Stimulated activated naive CD4-positive, alpha-beta T cell (primary cell): ENCODE results near the gene SCAMP1.

Source experiments
- DNase-seq, 6 experiments: peaks; one replicate each; lab custom pipeline; 2025; lab: John Stamatoyannopoulos, UW

Gene SCAMP1

DNA sequence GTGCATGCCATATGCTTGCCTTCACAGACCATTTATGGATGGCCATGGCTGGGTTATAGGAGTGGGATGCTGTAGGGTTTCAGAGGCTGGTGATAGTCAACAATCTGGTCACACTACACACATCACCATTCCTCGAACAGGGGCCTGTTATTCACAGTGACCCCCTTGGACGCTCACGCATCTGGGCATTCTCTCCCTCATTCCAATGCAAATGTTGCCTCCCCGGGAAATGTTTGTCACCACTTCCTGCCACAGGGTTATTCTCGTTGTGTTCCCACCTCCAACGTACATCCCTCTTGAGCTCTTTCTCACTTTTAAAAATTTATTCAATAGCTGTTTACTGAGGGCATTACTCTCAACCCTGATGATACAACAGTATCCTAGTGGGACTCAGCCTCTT, 135.4 kb downstream of the SCAMP1 start:
- no peak for DNase-seq

DNA sequence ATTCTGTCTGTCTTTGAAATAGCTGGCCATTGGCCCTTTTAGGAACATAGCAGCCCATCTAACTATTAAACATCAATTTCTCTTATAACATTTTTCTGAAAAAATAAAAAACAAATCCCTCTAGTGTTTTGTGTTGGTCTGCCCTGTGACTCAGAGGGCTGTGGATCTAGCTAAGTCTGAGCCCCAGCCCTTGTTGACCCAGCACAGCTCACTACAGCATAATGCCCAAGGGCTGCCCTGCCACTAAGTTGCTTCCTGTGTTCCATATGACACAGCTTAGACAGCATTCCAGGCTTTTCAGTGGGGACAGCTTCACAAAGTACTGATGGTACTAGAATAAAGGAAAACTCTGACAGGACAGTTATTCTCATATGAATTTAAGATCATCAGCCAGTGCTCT, 136.0 kb downstream of the SCAMP1 start:
- no peak for DNase-seq

DNA sequence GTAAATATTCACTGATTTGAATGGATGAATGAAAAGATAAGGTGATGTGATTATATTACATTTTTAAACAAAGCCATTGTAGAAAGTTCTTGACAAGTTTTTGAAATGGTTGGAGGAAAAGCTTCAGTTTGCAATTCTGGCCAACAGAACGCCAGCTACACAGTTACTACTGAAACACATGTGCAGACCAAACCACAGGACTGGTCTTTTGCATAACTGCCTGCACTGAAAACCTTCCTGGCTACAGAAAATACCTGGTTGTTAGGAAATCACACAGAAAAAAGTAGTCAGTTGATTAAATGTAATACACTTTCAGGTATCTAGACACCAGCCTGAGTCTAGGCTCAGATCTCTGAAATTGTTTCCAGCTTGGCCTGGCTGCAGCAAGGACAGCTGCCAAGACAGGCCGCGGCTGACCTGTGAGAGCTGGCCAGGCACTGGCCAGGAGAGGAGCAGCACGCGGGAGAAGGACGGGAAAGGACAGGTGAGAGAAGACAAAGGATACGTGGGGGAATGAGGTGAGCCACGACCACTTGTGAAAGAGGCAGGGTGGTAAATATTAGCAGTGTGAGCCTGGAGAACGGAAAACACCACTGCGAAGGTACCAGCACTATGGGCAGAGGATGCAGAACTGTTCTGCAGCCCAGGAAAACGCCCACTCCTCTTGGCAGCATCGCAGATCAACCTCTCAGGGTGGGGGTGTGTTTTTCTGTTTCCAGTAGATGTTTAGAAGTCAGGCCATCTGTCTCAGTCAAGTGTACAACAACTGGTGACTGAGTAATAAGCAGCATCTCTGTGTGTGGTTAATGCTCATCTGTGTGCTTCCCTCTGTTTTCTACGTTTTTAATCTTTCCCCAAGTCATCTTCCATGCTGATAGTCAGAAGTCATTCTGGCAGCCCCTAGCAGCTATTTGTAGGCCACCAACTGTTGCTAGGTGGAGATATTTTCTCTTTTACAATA, 137.4 kb downstream of the SCAMP1 start:
- DNase-seq, result no peak

DNA sequence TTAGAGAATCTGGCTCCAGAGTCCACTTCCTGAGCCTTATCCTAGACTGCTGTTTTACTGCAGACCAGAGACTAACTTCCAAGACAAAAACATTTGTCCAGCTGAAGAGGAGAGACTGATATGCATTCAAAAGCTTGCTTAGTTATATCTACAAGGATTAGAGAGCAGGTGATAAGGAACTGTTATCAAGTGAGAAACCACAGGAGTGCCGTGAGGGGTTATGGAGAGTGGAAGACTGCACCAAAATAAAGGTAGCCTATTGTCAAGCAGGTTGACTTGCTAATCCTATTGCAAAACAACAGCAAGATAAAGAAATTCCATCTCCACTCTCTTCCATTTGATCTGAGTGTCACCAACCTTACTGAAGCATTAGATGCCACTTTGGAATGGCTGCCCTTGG, 139.1 kb downstream of the SCAMP1 start:
- DNase-seq, result no peak

DNA sequence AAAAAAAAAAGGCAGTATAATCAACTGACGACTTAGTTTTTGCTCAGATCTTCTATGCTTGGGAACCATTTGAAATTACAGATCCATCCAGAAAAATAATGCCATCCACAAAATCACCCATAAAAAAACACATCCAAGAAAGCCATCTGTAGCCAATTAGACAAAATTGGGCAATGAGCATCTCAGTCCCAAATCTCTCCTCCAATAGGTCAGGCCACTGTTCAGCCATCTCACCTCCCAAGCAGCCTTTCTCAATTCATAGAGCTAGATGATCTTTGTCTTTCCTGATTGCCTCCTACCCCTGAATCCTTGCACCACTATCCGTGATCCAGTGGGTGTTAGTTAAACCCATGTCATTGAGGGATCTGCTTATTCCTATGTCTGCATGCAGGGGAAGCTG, 139.6 kb downstream of the SCAMP1 start:
- DNase-seq, result no peak

DNA sequence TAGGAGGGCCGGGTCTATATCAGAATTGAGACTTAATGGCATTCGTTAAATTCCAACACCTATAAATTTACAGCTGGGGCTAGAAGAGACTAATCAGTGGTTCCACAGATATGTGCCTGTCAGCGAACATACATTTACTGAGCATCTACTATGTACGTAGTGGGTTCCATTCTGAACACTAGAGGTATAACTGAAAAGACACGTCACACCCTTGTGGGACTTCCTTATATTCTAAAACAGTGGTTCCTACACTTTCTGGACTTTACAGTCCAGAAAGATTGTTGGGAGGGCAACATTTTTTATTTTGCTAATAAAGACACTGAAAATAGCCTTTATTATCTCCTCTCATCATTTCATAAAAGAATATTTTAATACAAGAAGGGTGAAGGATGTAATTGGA, 140.5 kb downstream of the SCAMP1 start:
- no peak for DNase-seq

DNA sequence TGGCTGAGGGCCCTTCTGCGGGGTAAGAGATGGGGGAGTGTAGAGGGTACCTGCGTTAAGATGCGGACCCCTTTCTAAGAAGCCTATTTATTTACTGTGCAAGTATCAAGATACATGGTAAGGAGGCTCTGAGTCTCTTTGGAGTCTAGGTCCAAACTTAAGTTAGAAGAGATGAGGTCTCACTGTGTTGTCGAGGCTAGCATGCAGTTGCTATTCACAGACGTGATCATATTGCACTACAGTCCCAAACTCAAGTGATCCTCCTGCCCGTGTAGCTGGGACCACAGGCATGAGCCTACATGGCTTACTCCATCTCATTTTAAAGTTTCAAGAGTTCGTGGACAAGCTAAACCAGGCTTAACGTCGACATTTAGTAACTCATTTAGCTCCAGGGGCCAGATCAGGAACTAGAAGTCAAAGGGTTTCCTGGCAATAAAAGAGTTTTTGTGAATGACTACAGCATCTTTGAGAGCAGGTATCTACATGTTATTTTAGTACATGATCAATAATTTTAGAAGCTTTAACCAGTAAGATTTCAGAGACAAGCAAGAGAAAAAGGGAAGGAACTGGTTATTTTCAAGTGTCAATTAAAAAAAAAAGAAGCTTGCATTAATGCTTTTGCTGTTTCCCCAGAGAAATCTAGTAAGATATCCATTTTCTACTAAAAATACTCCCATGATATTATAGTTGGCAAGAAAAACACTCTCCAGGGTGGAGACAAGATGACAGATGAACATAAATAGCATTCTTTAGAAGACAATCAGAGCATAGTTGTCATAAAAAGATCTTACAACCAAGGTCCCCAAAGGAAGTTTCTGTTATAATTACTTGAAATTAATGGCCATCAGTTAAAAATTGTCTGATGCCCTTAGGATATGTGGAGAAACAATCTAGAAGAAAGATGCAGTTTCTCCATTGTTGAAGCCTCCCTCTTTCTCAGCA, 141.3 kb downstream of the SCAMP1 start:
- no peak for DNase-seq

DNA sequence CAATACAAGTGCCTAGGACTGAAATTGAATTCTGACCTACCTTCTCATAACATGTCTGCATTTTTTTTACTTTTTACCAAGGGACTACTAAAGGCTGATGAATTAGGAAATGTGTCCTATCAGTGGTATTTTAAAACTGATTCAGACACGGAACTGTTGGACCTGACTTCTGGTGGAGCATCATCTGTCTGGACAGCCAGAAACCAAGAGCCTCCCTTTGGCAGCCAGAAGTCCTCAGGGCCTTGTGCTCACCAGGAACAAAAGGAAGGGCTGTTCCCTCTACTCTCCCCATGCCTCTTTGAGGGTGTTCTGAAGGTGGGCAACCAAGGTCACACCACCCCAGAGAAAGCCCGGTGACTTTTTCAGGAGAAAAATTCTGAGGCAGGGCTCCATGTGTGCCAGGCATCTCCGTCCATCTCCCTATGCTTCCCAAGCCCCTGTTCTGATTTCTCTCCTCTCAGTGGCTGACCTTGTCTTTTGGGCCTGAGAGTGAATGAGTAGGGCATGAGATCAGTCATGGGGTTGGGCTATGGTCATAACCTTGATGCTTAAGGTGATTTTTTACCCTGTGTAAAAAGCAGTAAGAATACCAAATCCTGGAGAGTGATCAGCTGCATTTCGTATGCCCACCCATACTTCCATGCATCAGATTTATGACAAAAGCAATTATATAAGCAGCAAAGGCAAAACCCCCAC, 143.7 kb downstream of the SCAMP1 start:
- no peak for DNase-seq

DNA sequence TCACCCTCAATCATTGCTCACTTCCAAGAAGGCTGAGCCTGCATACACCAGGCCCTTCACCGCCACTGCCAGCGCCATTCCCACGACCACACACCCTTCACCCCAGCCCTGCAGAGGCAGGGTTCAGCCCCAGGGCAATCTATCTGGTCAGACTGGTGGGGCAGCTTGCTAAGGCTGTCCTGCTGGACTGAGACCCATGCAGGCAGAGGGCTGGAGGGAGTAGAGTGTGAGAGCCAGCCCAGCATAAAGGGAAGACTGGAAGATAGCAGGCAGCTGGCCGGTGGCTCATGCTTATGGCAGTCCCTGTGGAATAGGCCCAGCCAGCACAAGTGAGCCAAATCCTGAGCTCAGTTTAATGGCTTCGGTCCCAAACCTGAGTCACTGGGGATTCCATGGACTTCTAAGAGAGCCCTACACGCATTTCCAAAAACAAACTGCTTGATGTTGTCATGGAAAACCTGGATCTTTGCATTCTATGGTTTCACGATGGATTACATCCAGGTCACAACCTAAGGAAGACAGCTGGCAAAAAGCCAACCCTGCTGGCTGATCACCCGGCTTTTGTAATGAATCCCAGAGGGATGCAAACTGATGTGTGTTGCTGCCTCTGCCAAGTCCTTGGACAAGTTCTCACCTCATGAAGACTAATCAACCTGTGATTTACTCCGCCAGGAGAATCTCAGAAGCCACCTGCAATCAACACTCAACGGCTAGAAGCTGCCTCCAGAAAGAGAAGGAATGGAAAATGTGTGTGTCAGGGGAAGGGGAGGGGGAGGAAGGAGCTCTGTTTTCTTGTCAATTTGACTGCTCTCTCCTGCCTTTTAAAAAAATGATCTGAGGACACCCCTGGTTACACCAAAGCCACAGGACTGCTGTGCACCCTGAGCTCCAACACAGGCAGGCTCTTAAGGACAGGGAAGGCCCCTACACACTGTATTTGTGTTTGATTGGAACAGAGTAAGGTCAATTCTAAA, 144.6 kb downstream of the SCAMP1 start:
- no peak for DNase-seq

DNA sequence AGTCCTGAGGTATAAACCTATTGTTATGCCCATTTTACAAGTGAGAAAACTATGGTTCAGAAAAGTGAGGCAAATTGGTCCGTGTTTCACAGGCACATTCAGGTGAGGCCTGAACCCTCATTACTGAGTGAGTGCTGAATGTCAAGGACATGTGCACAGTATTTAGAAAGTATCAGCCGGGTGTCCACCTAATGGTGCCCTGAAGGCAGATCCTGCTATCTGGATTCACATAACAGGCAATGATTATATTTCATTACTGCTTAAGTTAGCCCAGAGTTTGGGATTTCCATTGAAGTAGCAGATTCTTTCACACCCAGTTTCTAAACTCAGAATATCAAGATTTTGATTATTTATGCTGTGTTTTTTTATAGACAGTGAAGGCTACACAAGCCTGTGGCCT, 145.4 kb downstream of the SCAMP1 start:
- no peak for DNase-seq

DNA sequence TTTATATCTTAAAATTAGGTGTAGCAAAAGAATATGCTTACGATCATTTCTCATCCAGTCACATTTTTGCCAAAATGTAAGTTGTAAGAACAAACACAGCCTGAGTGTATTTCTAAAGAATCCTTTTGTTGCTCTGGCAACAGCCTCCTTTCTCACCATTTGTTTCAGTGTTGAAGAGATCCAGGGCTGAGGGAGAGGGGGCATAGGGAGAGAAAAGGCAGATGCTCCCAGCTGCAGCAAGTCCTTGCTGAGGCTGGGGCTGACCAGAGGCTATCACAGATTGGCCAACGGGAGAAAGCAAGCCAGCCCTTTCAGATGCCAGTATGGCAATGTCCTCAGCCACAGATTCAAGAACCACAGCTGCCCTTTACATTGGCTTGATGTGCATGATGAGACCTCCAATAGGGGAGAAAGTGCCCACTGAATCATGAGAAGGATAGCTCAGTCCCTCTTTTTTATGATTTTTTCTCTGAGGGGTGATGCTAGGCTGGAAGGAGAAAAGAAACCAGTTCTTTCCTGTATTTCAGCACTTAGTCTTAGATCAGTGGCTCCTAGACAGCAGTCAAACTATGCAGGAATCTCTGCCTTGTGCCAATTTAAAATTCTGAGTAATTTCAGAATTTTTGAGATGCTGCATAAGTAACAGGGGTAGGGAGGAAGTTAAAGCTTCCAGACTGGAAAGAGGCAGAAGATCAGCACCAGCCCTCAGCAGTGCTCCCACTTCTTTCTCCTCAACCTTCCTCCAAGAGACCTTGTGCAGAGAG, 146.0 kb downstream of the SCAMP1 start:
- DNase-seq, result no peak

DNA sequence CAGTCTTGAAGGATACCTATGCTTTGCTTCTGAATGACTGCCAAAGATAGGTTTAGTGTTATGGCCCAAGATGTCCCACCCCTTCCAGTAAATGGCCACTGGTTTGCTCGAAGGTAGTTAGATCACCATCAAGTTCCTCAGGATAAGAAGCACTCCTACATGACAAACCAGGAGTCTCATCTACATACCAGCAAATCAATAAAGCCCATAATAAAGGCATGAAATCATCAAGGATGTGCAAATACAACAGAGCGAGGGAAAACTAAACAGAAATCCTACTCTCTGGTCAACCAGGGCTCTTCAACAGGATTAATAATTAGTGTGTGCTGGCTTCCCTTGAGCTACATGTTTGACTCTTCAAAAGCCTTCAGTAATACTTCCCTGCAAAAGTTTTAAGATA, 147.1 kb downstream of the SCAMP1 start:
- DNase-seq, result no peak

DNA sequence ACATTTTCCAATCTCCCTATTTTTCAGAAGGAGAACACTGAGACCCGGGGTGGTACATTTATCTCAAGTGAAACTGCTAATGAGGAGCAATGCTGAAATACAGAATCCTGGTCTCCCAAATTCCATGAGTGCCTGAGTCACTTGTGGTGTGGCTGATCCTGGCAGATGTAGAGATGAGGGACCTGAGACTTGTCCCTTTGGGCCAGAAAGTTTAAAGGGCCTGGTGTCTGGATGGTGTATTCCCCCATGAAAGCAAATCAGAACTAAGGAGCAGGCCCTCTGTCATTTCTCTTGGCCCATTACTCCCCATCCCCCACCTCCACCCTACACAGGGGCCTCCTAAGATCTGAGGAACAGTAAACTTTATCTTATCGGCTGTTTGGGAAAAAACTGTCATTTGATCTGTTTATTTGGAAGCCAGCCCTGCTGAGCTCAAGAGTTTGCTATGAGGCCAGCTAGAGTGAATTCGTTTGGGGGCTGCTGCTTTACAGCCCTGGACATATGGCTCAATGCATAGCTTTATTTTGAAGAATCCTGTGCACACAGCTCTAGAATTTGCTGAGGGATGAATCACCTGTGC, 147.9 kb downstream of the SCAMP1 start:
- no peak for DNase-seq

DNA sequence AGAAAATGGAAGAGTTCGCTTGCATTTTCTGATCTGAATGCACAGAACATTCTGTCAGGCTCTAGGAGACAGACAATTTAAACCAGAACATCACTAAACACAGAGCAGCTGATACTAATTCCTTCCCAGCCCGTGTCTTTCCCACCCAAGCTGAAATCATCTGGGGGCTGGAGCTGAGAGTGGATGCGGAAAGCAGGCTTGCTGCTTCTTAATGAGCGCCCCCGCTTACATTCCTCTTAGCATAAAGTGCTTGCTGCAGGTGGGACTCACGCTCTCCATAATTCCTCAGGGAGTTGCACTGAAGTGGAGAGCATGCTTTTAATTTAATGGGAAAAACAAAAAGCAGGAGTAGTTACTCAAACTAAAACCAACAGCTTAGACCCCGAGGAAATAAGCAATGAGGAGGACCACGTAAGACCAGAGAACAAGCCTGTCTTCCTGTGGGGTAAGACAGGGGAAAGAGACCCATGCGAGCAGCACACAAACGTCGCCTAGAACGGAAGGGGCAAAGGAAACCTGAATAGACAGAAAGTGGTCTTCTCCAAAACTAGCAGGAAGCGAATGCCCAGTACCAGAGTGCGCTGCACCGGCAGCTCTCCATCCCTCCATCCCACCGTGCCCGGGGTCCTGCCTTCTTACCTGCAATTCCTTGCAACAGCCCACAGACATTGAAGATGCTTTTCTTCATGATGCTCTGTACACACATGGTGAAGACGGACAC, 148.9 kb downstream of the SCAMP1 start:
- DNase-seq, result peak in 1 of 6 experiments; percentile 32

DNA sequence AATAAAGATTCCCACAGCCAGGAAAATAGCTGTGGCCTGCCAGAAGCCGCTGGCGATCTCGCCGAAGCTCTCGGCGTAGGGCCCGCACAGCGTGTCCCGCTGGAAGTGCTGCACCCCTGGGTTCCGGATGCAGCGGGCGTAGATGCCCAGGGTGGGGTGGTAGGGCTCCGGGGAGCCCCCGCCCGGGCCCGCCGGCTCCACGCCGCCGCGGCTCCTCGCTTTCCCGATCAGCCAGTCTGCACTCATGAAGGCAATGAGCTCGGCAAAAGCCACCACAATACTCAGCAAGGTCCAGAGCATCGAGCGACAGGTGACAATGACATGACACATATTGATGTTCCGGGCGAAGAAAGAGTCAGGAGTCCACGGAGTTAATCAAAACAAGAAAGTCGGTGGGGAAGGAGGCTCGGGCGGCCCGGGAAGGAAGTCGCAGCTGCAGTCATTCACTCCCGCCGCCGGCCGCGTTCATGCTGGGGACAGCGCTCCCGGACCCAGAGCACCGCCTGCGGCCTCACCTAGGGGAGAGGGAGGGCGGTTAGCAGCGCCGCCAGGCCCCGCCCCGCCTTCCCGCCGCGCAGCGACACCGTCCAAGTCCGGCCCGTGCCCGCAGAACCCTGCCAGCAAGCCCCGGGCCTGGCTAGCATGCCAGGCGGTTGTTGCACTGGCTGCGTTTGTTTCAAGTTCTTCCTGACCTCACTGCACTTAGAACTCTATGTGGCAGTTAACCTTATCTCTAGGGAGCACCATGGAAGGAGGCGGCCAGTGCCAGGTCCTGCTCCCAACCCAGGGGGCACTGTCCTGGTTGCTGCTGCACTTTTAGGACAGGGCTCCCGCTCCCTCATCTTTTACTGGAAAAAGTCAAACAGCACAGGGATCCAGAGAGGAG, 149.7 kb downstream of the SCAMP1 start:
- DNase-seq, result peak in 2 of 6 experiments; percentile 4 to 51

DNA sequence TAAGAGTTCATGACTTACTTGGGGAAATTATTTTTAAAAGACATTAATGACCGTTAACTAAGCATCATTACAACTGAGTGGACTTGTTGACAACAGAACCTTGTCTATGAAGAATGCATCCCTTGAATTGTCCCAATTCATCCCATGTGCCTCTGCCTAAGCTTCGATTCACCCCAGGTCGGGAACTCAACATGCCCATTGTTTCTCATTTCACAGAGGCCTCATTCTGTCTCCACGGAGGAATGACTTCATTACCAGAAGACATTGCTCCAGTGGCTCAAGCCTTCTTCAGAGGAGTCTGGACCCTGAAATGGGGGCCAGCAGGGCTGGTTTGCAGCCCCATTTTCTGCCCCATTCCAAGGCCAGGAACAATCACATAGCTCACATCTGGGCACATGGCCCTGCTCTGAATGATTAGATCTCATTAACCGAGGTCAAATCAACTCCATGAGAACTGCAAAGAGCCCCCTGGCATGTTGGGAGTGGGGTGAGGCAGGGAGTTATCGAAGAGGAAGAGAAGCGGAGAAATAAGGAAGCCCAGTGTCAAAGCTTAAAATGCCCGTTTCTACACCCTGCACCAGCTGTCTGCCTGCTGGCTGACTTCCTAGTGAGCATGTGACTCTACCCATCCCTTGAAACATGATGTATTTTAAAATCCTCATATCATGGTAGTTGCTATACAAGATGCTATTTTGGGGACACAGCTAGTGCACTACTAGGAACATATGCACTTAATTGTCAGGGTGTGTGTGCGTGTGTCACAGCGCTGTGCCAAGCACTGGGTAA, 150.9 kb downstream of the SCAMP1 start:
- no peak for DNase-seq

DNA sequence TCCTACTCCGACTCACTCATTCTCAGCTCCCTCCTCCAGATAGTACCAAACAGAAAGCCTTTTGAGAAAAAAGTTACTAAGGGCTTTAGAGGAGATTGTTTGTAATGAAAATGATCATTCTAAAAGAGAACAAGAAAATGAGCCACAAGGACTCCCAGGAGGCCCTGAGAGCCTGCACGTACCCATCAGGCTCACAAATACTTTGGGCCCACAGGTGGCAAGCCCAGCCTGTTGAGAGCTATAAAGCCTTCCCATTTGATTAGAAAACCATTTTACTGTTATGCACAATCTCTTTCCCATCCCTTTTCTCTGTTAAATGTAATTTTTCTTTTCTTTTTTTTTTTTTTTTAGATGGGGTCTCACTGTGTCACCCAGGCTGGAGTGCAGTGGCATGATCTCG, 152.0 kb downstream of the SCAMP1 start:
- DNase-seq, result no peak
